ENCODE data around the gene JMJD8. TPM values are rescaled to one million over a fixed set of nuclear protein-coding genes. Genes with fewer than 3 reads are reported as not detected.

The JMJD8 gene
- total and polyA plus RNA-seq, 10 of the 15 experiments (the other 5 are each of a cell fraction or from before 2014, with no cell fraction given): 1.00 to 50.4 (median 30.7) TPM

DNA sequence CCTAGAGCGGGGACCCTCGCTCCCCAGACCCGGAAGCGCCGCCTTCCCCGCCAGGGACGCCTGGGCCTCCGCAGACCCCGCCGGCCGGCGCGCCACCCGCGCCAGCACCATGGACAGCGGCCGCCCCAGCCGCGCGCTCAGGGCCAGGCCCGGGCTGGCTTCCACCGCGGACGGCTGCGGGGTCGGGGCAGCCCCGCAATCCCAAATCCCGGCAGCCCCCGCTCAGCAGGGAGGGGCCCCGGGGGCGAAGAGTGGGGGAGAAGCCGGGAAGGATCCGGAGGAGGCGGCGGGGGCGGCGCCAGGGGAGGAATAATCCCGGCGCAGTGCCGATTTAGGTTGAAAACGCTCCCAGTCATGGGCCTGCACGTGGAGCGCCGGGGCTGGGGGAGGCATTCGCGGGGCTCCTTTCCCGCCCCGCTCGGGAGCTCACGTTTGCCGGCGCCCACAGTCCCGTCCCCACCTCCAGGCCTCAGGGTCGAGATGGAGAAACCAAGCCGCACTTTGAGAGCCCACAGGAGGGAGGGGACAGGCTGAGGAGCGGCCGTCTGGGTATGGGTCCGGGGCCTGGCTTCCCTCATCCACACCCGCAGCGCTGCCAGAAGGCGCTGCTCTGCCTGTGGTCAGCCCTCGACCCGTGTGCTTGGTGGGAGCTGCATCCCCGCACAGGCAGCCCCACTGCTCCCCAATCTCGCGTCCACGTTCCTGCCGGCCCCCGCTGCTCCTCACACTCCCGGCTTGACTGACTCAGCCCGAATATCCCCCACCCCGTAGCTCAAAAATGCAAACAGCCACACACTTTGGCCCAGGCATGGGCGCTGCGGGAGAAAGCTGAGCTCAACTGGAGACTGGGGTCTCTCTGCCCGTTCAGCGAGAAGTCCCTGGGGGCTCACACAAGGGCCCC is 16.8 kb upstream of the JMJD8 start:
- Histone ChIP-seq H3K4me1 (ENCODE audit: control insufficient read depth, insufficient read depth, low read length) (peaks cover under 1% of the 10 kb centered on the region; the same call in 1 of the 2 replicates), H3K27ac (ENCODE audit: control insufficient read depth, insufficient read depth) (no peak overlapping the region), H3K27me3 (replicated peaks in 1 of 2; ENCODE audit: control insufficient read depth in 2 of 2, insufficient read depth in 2 of 2, low read length in 1 of 2) (peaks cover 0 to 11% of the 10 kb centered on the region in 2 experiments; a peak in 2 of 4 replicates), H3K79me2 (ENCODE audit: control insufficient read depth, insufficient read depth, low read length) (no peaks in the 10 kb centered on the region), H2AFZ (ENCODE audit: control insufficient read depth, low read depth, low read length) (no peak overlapping the region), H3K4me3 (no peak overlapping the region), H4K20me1 (ENCODE audit: control insufficient read depth, insufficient read depth) (no peaks in the 10 kb centered on the region), H3K9me3 (replicated peaks; ENCODE audit: control insufficient read depth, insufficient read depth, low read length) (no peaks in the 10 kb centered on the region), H3K4me2 (ENCODE audit: control insufficient read depth, insufficient read depth) (no peak overlapping the region), H3K36me3 (ENCODE audit: control insufficient read depth in 2 of 2, insufficient read depth in 2 of 2, low read length in 1 of 2) (no peaks in the 10 kb centered on the region), H3K9ac (ENCODE audit: control insufficient read depth, insufficient read depth, low read length) (no peak overlapping the region)
- ATAC-seq (peak; percentile 72), DNase-seq (ENCODE audit: low read depth, low spot score) (no peak), FAIRE-seq (no peak)
- ChIA-PET SMC1A (ENCODE audit: uncharacterized antibody, unreplicated experiment) (no interaction called here), RAD21 (ENCODE audit: unreplicated experiment) (no interaction called here), CTCF (no interaction called here), POLR2A (no interaction called here)
- intact Hi-C loops (cut with micrococcal nuclease; ENCODE audit: unreplicated experiment) (no loop called here), in situ Hi-C loops (cut with MboI) (no loop called here)
- WGBS (ENCODE audit: insufficient coverage, insufficient replicate concordance, low lambda C conversion rate, missing lambda C conversion rate): 6% methylated on average over 48 of the region's 76 CpGs
- BruUV-seq (replicated peaks): no TSS peak
- TF ChIP-seq NBN (IDR thresholded peaks at IDR 0.05) (no peak), REST (IDR thresholded peaks at IDR 0.05; ENCODE audit: low read depth, low read length) (peak; percentile 96), EED (IDR thresholded peaks at IDR 0.05; ENCODE audit: low read depth) (no peak), SUZ12 (IDR thresholded peaks at IDR 0.05; ENCODE audit: unreplicated experiment) (peak; percentile 38)
